Lung (tissue), 12 donors: Measurements from ENCODE around the gene ANKRD55. TPM values are rescaled to one million over a fixed set of nuclear protein-coding genes. Genes with fewer than 3 reads are reported as not detected.

Experiments
- ATAC-seq: fragments of 200-7000 bp; cut with Tn5 transposase; one replicate; pipeline ENCODE4 v1.9.1; 2020; ENCODE audit warnings: moderate number of reproducible peaks; ENCODE audit not compliant: insufficient read depth, low FRiP score
- DNase-seq, 3 donors: peaks; one replicate each; pipeline ENCODE4 v3.0.0-alpha.2; 2013 to 2017
- H3K27ac ChIP-seq, 2 donors: one replicate each; pipeline ENCODE4 v1.5.1; 2013; ENCODE audit warnings: mild to moderate bottlenecking in 2 of 2, moderate library complexity in 2 of 2, control low read depth in 1 of 2, inconsistent platforms in 1 of 2, low read depth in 1 of 2, low read length in 1 of 2
- H3K27me3 ChIP-seq, 3 donors: one replicate each; pipeline ENCODE4 v1.5.1; 2013; ENCODE audit warnings: low read length in 2 of 3; ENCODE audit not compliant: control insufficient read depth in 3 of 3, insufficient read depth in 3 of 3
- H3K36me3 ChIP-seq, 4 donors: one replicate each; pipeline ENCODE4 v1.5.1; 2013; ENCODE audit warnings: low read length in 4 of 4, mild to moderate bottlenecking in 1 of 4, moderate library complexity in 1 of 4; ENCODE audit not compliant: control insufficient read depth in 4 of 4, insufficient read depth in 4 of 4
- H3K4me1 ChIP-seq, 5 donors: one replicate each; pipeline ENCODE4 v1.5.1; 2013; ENCODE audit warnings: low read length in 5 of 5, mild to moderate bottlenecking in 2 of 5, moderate library complexity in 1 of 5; ENCODE audit not compliant: control insufficient read depth in 5 of 5, insufficient read depth in 5 of 5
- H3K4me3 ChIP-seq: one replicate; pipeline ENCODE4 v1.5.1; 2013; ENCODE audit warnings: mild to moderate bottlenecking, control low read depth, moderate library complexity
- H3K9ac ChIP-seq, 2 donors: one replicate each; pipeline ENCODE4 v1.5.1; 2013; ENCODE audit warnings: low read length in 2 of 2, control low read depth in 1 of 2; ENCODE audit not compliant: insufficient read depth in 1 of 2
- H3K9me3 ChIP-seq, 4 donors: one replicate each; pipeline ENCODE4 v1.5.1; 2013; ENCODE audit warnings: low read length in 3 of 4, mild to moderate bottlenecking in 1 of 4, moderate library complexity in 1 of 4; ENCODE audit not compliant: control insufficient read depth in 4 of 4, insufficient read depth in 3 of 4
- WGBS, 2 donors: extraction: QIAGEN DNeasy Blood & Tissue Kit; methylation state at CpG; one replicate each; pipeline ENCODE4 v1.1.7; 2013; 5-methylcytosine and 5-hydroxymethylcytosine counted together
- polyA plus RNA-seq, 2 donors: library from polyadenylated mRNA; stranded (reverse); fragments of 200-250 nt; gene quantifications; one replicate each; pipeline ENCODE4 v1.2.1, GENCODE V29; 2013
- total RNA-seq, 2 donors: library from RNA; depleted of rRNA in 1 of 2; stranded (reverse); fragments of >200 nt in 1 of 2; gene quantifications; one replicate each; pipeline ENCODE4 v1.2.1, GENCODE V29; 2014 to 2021
- TF ChIP-seq, protein P1 (sequence below): IDR thresholded peaks from 2 replicates; pipeline ENCODE4 v1.5.1; 2012; ENCODE audit warnings: mild to moderate bottlenecking; ENCODE audit errors: control extremely low read depth, extremely low read depth
- donor health status: control.
- donor health status: control.
- donor health status: Bipolar disorder and iron deficiency.
- donor health status: healthy.
- donor health status: DM: yes; HTN: yes; CAD: no.

The ANKRD55 gene
- total and polyA plus RNA-seq, 4 donors: 0.06 to 0.50 (median 0.28) TPM

DNA sequence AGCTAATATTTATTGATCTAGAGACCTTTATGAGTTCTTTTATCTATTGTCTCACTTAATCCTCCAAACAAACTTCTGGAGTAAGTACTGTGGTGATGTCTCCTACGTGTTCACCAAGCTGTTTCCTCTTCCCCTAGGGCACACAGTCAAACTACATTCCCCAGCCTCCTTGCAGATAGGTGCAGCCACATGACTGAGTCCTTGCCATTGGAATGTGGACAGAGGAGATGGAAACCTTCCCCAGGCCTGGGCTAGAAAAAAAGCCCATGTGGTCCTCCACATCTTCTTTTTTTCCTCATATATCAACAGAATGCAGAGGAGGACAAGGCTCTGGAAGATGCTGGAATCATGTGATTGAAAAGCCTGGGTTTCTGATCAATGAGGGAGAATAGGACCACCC lies 88.0 kb downstream of the ANKRD55 start:
- peaks cover 0 to 5% (median 0%) of the 10 kb centered on the region in 5 donors for H3K4me1 ChIP-seq
- DNase-seq: no peak
- WGBS, 2 donors: 52 to 61% methylated on average over 1 of the region's 1 CpG
- H3K27ac ChIP-seq: no peak overlapping the region
- no peaks in the 10 kb centered on the region for H3K36me3 ChIP-seq
- no peak overlapping the region for H3K4me3 ChIP-seq
- H3K9ac ChIP-seq: no peak overlapping the region
- no peaks in the 10 kb centered on the region for H3K27me3 ChIP-seq
- H3K9me3 ChIP-seq: no peaks in the 10 kb centered on the region
- TF ChIP-seq, protein P1, sequence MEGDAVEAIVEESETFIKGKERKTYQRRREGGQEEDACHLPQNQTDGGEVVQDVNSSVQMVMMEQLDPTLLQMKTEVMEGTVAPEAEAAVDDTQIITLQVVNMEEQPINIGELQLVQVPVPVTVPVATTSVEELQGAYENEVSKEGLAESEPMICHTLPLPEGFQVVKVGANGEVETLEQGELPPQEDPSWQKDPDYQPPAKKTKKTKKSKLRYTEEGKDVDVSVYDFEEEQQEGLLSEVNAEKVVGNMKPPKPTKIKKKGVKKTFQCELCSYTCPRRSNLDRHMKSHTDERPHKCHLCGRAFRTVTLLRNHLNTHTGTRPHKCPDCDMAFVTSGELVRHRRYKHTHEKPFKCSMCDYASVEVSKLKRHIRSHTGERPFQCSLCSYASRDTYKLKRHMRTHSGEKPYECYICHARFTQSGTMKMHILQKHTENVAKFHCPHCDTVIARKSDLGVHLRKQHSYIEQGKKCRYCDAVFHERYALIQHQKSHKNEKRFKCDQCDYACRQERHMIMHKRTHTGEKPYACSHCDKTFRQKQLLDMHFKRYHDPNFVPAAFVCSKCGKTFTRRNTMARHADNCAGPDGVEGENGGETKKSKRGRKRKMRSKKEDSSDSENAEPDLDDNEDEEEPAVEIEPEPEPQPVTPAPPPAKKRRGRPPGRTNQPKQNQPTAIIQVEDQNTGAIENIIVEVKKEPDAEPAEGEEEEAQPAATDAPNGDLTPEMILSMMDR: no peak
- no peak for ATAC-seq

DNA sequence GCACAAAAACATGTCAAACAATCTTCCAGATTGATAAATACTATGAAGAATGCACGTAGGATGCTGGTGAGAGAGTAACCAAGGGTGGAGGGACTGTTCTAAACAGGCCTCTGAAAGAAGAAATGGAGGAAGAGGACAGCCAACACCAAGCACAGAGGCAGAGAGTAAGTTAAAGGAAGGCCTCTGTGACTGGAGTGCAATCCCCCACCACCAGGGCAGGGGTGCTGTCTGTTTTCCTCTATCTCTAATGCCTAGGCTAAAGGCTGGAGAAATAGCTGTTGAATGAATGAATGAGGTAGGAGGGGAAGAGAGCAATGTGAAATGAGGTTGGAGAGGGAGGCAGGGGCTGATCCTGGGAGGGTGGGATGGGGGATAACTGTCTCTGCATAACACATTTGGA lies 88.9 kb downstream of the ANKRD55 start:
- WGBS, 2 donors: 71 to 88% methylated on average over 1 of the region's 1 CpG
- no peaks in the 10 kb centered on the region for H3K9me3 ChIP-seq
- TF ChIP-seq, protein P1: no peak
- H3K9ac ChIP-seq: no peak overlapping the region
- no peaks in the 10 kb centered on the region for H3K36me3 ChIP-seq
- H3K4me3 ChIP-seq: no peak overlapping the region
- no peaks in the 10 kb centered on the region for H3K27me3 ChIP-seq
- ATAC-seq (no peak), DNase-seq (no peak)
- no peak overlapping the region for H3K27ac ChIP-seq
- peaks cover 0 to 5% (median 0%) of the 10 kb centered on the region in 5 donors for H3K4me1 ChIP-seq

DNA sequence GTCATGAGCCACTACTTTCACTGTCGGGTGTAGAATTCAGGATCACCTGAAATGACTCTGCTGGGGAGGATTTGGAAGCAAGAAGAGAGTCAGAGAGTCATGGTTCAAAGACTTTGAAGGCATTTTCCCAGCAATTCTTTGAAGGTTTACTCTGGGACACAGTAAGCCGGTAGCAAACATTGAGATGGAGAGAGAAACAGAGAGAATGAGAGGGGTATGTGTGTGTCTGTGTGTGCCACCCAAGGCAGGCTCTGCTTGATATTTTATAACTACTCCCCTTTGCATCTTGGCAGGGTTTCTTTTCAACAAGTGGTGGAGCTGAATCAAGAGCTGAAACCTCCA lies 89.8 kb downstream of the ANKRD55 start:
- no peaks in the 10 kb centered on the region for H3K27me3 ChIP-seq
- H3K9me3 ChIP-seq: no peaks in the 10 kb centered on the region
- 95 to 96% methylated on average over 2 of the region's 2 CpGs for WGBS, 2 donors
- no peak overlapping the region for H3K27ac ChIP-seq
- no peaks in the 10 kb centered on the region for H3K36me3 ChIP-seq
- no peak overlapping the region for H3K4me3 ChIP-seq
- TF ChIP-seq, protein P1: no peak
- DNase-seq: no peak
- no peak overlapping the region for H3K9ac ChIP-seq
- peaks cover 0 to 5% (median 0%) of the 10 kb centered on the region in 5 donors for H3K4me1 ChIP-seq
- ATAC-seq: no peak

DNA sequence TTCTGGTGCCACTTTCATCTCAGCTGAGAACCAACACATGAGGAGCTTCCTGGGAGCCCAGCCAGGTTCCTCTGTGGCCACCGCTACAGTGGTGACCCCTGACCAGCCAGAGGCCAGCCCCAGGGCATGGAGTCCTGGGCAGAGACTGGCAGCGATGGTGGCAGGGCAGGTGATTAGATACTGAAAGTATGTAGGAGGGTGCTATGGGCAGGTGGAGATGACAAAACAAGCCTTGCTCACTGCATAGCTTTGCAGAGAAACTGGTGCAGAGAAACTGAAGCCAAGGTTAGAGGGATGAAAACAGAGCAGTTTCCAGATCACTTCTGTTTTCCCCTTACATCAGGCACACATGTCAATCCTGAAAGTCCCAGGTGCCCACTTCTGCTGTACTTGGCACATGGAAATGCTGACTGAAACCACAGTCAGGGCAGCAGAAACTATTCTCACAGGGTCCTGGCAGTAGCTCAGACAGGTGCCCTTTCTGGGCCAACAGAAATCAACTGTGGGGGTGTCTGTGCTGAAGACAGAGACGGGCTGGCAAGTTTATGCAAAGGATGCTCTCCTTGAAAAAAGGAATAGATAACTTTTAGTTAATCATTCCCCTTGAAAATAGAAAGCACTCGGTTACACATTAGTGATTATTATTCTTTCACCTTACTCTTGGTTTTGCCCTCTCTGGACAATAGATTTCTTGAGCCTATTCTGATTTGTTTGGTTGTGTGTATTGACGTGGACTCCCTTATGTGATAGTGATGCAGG lies 90.3 kb downstream of the ANKRD55 start:
- no peak overlapping the region for H3K9ac ChIP-seq
- H3K27me3 ChIP-seq: no peaks in the 10 kb centered on the region
- DNase-seq: no peak
- H3K4me1 ChIP-seq: peaks cover 0 to 2% (median 0%) of the 10 kb centered on the region in 5 donors
- no peaks in the 10 kb centered on the region for H3K9me3 ChIP-seq
- WGBS, 2 donors: 86 to 92% methylated on average over 5 of the region's 5 CpGs
- TF ChIP-seq, protein P1: no peak
- H3K36me3 ChIP-seq: no peaks in the 10 kb centered on the region
- H3K4me3 ChIP-seq: no peak overlapping the region
- H3K27ac ChIP-seq: no peak overlapping the region
- no peak for ATAC-seq
